GM12865 (cell line): ENCODE measurements around the gene OTULINL.

Source experiments
- DNase-seq: peaks from one replicate; pipeline ENCODE4 v3.0.0; 2010; ENCODE audit warnings: low read depth
- H3K4me3 ChIP-seq: 2 replicates; pipeline ENCODE4 v1.5.1; 2011; ENCODE audit warnings: mild to moderate bottlenecking, low read depth, low read length, control low read depth
- CTCF ChIP-seq: IDR thresholded peaks from 2 replicates; pipeline ENCODE4 v1.5.1; 2011; ENCODE audit warnings: low read length, control low read depth, low read depth, inconsistent platforms; ENCODE audit not compliant: insufficient read depth; ENCODE audit errors: missing control alignments

Gene OTULINL

GRCh38 chr5:14568333-14568732, 13.3 kb upstream of the OTULINL start:
- H3K4me3 ChIP-seq = no peak overlapping the region
- no peak for TF ChIP-seq CTCF
- no peak for DNase-seq

GRCh38 chr5:14569948-14570691, 11.5 kb upstream of the OTULINL start:
- no peak for DNase-seq
- H3K4me3 ChIP-seq = no peak overlapping the region

GRCh38 chr5:14571901-14572300, 9.7 kb upstream of the OTULINL start:
- no peak overlapping the region for H3K4me3 ChIP-seq
- DNase-seq = no peak
- no peak for TF ChIP-seq CTCF

More at GRCh38 chr5:14569948-14570691, 11.5 kb upstream of the OTULINL start:
- no peak for TF ChIP-seq CTCF

GRCh38 chr5:14572385-14572784, 9.2 kb upstream of the OTULINL start:
- TF ChIP-seq CTCF = no peak
- H3K4me3 ChIP-seq = no peak overlapping the region
- no peak for DNase-seq

- DNase-seq = no peak
- TF ChIP-seq CTCF = no peak
- no peak overlapping the region for H3K4me3 ChIP-seq
These were observed 8.8 kb upstream of the OTULINL start for GRCh38 chr5:14572836-14573235.

- no peak overlapping the region for H3K4me3 ChIP-seq
- no peak for TF ChIP-seq CTCF
- no peak for DNase-seq
These were observed 7.5 kb upstream of the OTULINL start for GRCh38 chr5:14574096-14574495.
